Measurements from ENCODE around the gene GMDS. TPM values are rescaled to one million over a fixed set of nuclear protein-coding genes. Genes with fewer than 3 reads are reported as not detected.

GMDS gene
- total and polyA plus RNA-seq, 4 donors: 7.3 to 28.3 (median 16.1) TPM

- no peak overlapping the region for H3K4me3 ChIP-seq
- no peaks in the 10 kb centered on the region for H3K36me3 ChIP-seq (ENCODE audit: control insufficient read depth in 4 of 4, insufficient read depth in 4 of 4, low read length in 4 of 4)
- no peaks in the 10 kb centered on the region for H3K4me1 ChIP-seq (ENCODE audit: control insufficient read depth in 5 of 5, insufficient read depth in 5 of 5, low read length in 5 of 5)
- TF ChIP-seq, protein P1, sequence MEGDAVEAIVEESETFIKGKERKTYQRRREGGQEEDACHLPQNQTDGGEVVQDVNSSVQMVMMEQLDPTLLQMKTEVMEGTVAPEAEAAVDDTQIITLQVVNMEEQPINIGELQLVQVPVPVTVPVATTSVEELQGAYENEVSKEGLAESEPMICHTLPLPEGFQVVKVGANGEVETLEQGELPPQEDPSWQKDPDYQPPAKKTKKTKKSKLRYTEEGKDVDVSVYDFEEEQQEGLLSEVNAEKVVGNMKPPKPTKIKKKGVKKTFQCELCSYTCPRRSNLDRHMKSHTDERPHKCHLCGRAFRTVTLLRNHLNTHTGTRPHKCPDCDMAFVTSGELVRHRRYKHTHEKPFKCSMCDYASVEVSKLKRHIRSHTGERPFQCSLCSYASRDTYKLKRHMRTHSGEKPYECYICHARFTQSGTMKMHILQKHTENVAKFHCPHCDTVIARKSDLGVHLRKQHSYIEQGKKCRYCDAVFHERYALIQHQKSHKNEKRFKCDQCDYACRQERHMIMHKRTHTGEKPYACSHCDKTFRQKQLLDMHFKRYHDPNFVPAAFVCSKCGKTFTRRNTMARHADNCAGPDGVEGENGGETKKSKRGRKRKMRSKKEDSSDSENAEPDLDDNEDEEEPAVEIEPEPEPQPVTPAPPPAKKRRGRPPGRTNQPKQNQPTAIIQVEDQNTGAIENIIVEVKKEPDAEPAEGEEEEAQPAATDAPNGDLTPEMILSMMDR (IDR thresholded peaks at IDR 0.05; ENCODE audit: control extremely low read depth, extremely low read depth): no peak
- H3K27me3 ChIP-seq (ENCODE audit: control insufficient read depth in 3 of 3, insufficient read depth in 3 of 3, low read length in 2 of 3): no peaks in the 10 kb centered on the region
- DNase-seq (no peak), ATAC-seq (ENCODE audit: insufficient read depth, low FRiP score) (no peak)
- H3K27ac ChIP-seq (ENCODE audit: low read depth in 1 of 2, low read length in 1 of 2): no peak overlapping the region
- H3K9me3 ChIP-seq (ENCODE audit: control insufficient read depth in 4 of 4, insufficient read depth in 3 of 4, low read length in 3 of 4): no peaks in the 10 kb centered on the region
- H3K9ac ChIP-seq (ENCODE audit: insufficient read depth in 1 of 2, low read length in 2 of 2): no peak overlapping the region
- WGBS, 2 donors: 95 to 96% methylated on average over 9 of the region's 9 CpGs
Measured at GRCh38 chr6:2232445-2232844, 13.0 kb downstream of the GMDS start.

- Histone ChIP-seq H3K27me3 (ENCODE audit: control insufficient read depth in 3 of 3, insufficient read depth in 3 of 3, low read length in 2 of 3) (no peaks in the 10 kb centered on the region), H3K36me3 (ENCODE audit: control insufficient read depth in 4 of 4, insufficient read depth in 4 of 4, low read length in 4 of 4) (no peaks in the 10 kb centered on the region), H3K4me1 (ENCODE audit: control insufficient read depth in 5 of 5, insufficient read depth in 5 of 5, low read length in 5 of 5) (no peaks in the 10 kb centered on the region), H3K9me3 (ENCODE audit: control insufficient read depth in 4 of 4, insufficient read depth in 3 of 4, low read length in 3 of 4) (no peaks in the 10 kb centered on the region), H3K27ac (ENCODE audit: low read depth in 1 of 2, low read length in 1 of 2) (no peak overlapping the region), H3K4me3 (no peak overlapping the region), H3K9ac (ENCODE audit: insufficient read depth in 1 of 2, low read length in 2 of 2) (no peak overlapping the region)
- ATAC-seq (ENCODE audit: insufficient read depth, low FRiP score): no peak
- WGBS, 2 donors: 76 to 78% methylated on average over 4 of the region's 4 CpGs
- no peak for DNase-seq
- TF ChIP-seq, protein P1 (IDR thresholded peaks at IDR 0.05; ENCODE audit: control extremely low read depth, extremely low read depth): no peak
Measured at GRCh38 chr6:2231438-2231837, 14.0 kb downstream of the GMDS start.

GRCh38 chr6:2230659-2231277 is 14.6 kb downstream of the GMDS start:
- Histone ChIP-seq H3K4me3 (no peak overlapping the region), H3K4me1 (ENCODE audit: control insufficient read depth in 5 of 5, insufficient read depth in 5 of 5, low read length in 5 of 5) (no peaks in the 10 kb centered on the region), H3K36me3 (ENCODE audit: control insufficient read depth in 4 of 4, insufficient read depth in 4 of 4, low read length in 4 of 4) (no peaks in the 10 kb centered on the region), H3K9me3 (ENCODE audit: control insufficient read depth in 4 of 4, insufficient read depth in 3 of 4, low read length in 3 of 4) (no peaks in the 10 kb centered on the region), H3K9ac (ENCODE audit: insufficient read depth in 1 of 2, low read length in 2 of 2) (no peak overlapping the region), H3K27me3 (ENCODE audit: control insufficient read depth in 3 of 3, insufficient read depth in 3 of 3, low read length in 2 of 3) (no peaks in the 10 kb centered on the region), H3K27ac (ENCODE audit: low read depth in 1 of 2, low read length in 1 of 2) (no peak overlapping the region)
- ATAC-seq (ENCODE audit: insufficient read depth, low FRiP score): no peak
- DNase-seq: no peak
- TF ChIP-seq, protein P1 (IDR thresholded peaks at IDR 0.05; ENCODE audit: control extremely low read depth, extremely low read depth): no peak
- 73 to 81% methylated on average over 2 of the region's 2 CpGs for WGBS, 2 donors

DNA sequence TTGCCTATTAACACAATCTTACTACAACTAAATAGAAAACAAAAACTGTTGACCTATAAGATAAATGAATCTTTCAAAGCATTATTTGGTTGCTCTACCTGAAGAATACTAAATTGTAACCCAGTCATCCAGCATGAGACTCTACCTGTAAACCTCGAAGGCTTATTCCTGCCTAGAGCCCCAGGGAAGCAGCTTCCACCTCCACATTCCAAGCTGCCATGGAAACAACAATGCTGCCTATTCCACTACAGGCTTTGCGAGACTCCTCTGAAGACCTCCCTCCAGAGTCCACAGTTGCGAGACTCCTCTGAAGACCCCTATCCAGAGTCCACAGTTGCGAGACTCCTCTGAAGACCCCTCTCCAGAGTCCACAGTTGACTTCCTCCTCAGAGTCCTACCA is 15.7 kb downstream of the GMDS start:
- Histone ChIP-seq H3K36me3 (ENCODE audit: control insufficient read depth in 4 of 4, insufficient read depth in 4 of 4, low read length in 4 of 4) (no peaks in the 10 kb centered on the region), H3K4me1 (ENCODE audit: control insufficient read depth in 5 of 5, insufficient read depth in 5 of 5, low read length in 5 of 5) (no peaks in the 10 kb centered on the region), H3K9me3 (ENCODE audit: control insufficient read depth in 4 of 4, insufficient read depth in 3 of 4, low read length in 3 of 4) (no peaks in the 10 kb centered on the region), H3K27me3 (ENCODE audit: control insufficient read depth in 3 of 3, insufficient read depth in 3 of 3, low read length in 2 of 3) (no peaks in the 10 kb centered on the region), H3K4me3 (no peak overlapping the region), H3K27ac (ENCODE audit: low read depth in 1 of 2, low read length in 1 of 2) (no peak overlapping the region), H3K9ac (ENCODE audit: insufficient read depth in 1 of 2, low read length in 2 of 2) (no peak overlapping the region)
- WGBS, 2 donors: 90 to 93% methylated on average over 4 of the region's 4 CpGs
- TF ChIP-seq, protein P1 (IDR thresholded peaks at IDR 0.05; ENCODE audit: control extremely low read depth, extremely low read depth): no peak
- no peak for ATAC-seq (ENCODE audit: insufficient read depth, low FRiP score)
- no peak for DNase-seq

All from lung (tissue), 12 donors.